HG03439 (cell line): Measurements from ENCODE around the gene CACNA1C.

Experiments used
- ATAC-seq: cut with Tn5 transposase; IDR thresholded peaks from one replicate; pipeline ENCODE4 v1.9.1; 2021; ENCODE audit warnings: mild to moderate bottlenecking, moderate library complexity; ENCODE audit not compliant: unreplicated experiment

CACNA1C gene

DNA sequence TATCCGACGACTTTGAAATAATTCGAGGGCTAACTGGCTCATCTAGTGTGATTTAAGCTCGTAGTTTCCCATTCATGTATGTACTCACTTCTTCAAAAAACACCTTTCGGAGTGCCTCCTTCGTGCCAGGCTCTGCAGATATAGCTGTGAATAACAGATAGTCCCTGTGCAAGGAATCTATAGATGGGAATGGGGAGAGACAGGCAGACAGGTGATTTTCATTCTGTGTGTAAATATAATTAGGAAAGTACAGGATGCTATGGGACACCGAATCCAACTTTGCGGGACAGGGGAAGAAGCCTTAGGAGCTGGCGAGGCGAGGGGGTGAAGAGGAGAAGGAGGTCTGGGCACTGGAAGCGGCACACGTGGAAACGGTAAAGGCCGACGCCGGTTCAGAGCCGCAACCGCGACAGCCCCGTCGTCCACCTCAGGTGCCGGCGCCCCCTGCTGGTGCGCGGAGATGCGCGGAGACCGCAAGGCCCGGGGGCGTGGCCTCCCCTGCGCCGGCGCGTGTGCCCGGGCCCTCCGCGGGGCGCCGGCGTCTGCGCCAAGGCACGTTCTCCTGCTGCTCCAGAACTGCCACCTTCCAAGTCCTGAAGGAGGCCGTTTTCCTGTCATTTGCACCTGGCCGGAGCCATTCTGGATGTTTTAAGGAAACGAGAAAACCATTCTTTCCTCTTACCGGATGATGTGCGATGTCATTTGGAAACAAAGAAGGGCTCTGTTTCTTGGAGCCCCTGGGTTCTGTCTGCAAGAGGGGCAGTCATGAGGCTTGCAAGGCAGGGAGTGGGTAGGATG lies 18.0 kb upstream of the CACNA1C start:
- ATAC-seq = peak; percentile 74

- peak; percentile 7 for ATAC-seq
Measured at GRCh38 chr12:2035431-2036055, 17.2 kb upstream of the CACNA1C start.

DNA sequence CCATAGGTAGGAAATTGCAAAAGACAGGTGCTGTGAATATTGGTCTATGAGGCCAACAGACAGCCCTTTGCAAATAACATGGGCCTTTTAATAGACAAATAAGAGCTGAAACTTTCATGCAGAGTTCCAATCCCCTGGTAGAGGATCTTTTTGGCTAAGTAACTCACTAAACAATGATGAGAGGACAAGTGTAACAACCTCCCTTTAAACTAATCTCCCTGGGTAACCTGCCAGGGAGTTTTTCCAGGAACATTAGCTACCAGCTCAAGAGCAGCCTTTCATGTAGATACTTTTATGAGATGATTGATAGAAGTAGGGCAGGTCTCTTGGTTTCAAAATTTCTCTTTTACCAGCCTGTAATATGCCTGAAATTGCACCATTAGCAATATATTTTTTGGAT lies 13.8 kb upstream of the CACNA1C start:
- no peak for ATAC-seq

- no peak for ATAC-seq
Measured at GRCh38 chr12:2043054-2043453, 9.7 kb upstream of the CACNA1C start.

DNA sequence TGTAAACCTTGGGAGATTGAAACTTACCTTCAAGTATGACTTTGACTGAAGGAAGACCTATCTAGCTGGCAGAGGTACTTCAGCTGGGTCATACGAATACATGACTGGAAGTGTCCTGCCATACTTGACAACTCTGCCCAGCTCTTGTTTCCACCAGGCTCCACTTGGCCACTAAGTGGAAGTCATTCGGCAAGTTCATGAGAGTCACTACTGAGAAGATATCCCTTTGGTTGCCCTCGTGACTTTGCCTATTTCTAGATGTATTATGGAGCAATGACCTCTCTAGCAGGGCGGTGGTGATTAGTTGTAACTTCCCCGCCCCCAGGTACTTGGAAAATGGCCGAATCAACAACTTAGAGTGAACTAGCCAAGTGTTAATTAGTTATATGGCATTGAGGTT lies 8.6 kb upstream of the CACNA1C start:
- ATAC-seq = no peak

DNA sequence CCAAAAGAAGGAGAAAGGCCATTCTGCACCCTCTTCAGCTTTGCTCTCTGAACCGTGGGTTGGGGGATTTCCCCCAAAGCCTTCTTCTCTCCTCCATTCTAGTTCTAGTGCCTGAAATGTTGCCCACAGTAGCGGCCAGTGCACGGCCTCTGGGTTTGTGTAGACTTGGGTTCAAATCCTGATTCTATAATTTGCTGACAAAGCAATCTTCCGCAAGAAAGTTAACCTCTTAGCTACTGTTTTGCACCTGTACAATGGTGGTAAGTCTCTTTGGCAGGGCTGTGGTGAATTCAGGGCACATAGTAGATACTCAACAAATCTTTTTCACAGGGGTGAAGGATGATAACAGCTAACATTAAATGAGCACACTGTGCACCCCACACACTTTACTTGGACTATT lies 5.8 kb upstream of the CACNA1C start:
- ATAC-seq = no peak

- no peak for ATAC-seq
Measured at GRCh38 chr12:2047752-2048151, 5.0 kb upstream of the CACNA1C start.

DNA sequence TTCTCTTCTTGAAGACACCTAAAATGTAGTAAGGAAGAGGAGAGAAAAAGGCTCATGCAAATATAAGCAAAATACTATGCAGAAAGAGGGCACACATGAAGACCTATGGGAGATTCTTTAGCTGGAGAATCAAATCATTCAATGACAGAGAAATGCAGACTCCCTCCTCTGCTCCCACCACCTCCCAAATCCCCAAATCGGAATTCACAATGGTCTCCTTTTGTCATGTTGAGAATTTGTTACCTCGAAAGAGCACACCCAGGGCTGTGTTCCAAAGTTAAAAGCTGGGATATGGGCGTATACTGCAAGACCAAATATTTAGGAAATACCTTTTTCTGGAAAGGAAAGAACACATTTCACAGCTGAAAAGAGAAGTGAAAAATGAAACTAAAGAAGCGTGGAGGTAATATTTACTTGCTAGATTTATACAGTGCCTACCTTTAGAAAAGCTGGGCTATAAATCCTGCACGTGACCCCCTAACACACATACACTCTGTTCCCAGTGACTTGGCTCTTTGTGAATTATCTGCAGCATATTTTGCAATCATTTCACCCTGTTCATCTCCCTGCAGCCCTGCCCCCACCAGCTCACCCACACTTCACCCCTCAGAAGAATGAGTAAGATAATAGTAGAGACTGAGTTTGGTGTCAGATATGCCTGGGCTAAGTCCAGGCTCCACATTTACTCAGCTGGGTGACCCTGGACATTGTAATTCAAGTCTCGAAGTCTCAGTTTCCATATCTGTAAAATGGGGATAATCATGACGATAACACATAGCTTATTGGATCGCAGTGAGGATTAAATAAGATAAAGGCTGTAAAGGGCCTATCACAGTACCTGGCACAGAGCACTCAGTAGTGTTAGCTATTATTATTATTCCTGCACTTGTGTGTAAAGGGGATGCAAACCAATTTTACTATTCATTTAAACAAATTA lies 2.9 kb upstream of the CACNA1C start:
- ATAC-seq = no peak

DNA sequence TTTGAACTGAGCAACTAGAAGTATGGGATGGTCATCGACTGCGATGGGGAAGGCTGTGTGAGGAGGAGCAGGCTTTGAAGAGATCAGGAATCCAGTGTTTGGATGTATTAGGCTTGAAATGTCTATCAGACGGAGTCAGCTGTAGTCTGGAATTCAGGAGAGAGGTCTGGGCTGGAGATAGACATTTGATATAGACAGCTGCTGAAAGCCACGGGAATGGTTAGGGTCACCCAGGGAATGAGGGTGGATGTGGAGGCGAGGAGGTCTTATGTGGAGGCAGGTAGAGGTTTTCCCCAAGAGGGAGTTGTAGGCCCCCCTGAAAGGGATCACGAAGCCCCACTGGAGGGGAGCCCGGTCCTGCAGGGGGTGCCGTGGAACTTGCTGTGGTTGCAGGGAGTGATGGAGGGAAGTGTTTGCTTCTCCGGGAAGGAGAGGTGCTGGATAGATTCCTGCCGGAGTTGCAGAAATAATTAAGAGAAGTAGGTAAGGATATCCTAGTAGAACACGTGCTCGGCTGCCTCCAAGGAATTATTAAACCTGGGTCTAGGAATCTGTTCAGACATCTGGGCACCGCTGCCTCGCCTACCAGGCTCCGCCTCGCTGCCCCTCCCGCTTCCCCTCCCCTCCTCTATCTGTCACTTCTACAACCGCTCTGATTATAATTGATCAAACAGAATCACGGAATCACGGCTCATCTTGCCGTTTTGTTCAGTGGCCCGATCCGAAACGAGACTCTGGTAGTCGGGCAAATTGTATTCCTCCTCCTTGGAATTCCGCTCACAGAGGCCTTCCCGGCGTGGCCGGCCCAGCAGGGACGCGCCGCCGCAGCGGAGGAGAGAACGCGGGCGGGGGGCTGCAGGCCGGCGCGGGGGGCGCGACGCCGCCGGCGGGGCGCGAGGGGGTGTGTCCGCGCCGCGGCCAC lies 826 bp upstream of the CACNA1C start:
- ATAC-seq = no peak

GRCh38 chr12:2053691-2054090 lies 904 bp downstream of the CACNA1C start:
- no peak for ATAC-seq

- no peak for ATAC-seq
Measured at GRCh38 chr12:2054091-2055018, 1.6 kb downstream of the CACNA1C start.

GRCh38 chr12:2057041-2057794 lies 4.4 kb downstream of the CACNA1C start:
- ATAC-seq = no peak

- no peak for ATAC-seq
Measured at GRCh38 chr12:2057795-2058408, 5.1 kb downstream of the CACNA1C start.

- ATAC-seq = no peak
Measured at GRCh38 chr12:2058837-2059236, 6.0 kb downstream of the CACNA1C start.

DNA sequence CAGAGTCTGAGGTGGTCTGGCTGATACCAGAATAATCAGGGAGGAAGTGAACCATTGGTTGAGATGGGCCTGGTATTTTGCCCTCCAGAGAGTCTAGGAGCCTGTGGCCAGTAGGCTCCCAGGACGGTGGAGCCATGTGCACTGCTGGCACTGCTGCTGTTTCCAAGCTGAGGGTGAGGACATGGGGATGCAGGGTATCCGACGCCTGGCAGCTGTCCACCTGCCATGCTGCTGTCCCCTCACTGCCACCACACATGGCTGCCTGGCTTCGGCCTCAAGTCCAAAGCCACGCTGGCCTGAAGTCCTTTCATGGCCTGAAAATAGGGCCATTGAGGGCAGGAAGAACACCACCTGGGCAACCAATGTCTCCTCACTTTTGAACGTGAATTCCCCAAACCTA lies 8.6 kb downstream of the CACNA1C start:
- no peak for ATAC-seq

- ATAC-seq = no peak
Measured at GRCh38 chr12:2064071-2064507, 11.3 kb downstream of the CACNA1C start.

- no peak for ATAC-seq
Measured at GRCh38 chr12:2068653-2069052, 15.9 kb downstream of the CACNA1C start.

GRCh38 chr12:2070440-2071045 lies 17.8 kb downstream of the CACNA1C start:
- no peak for ATAC-seq
